A673 (cell line): ENCODE measurements around the gene HOXC13.

Experiments used
- CTCF ChIP-seq: fragments of 300-800, 200-600 bp; sonication (generic); conservative IDR thresholded peaks from 2 replicates; pipeline ENCODE4 v1.5.1; 2017; ENCODE audit warnings: low read depth, mild to moderate bottlenecking, antibody characterized with exemption, low read length, moderate library complexity, mixed read lengths
- EZH2 ChIP-seq: fragments of 200-600 bp; sonication (generic); IDR thresholded peaks from 2 replicates; pipeline ENCODE4 v1.6.1; 2017; ENCODE audit warnings: borderline replicate concordance, low read depth, mild to moderate bottlenecking, mixed read lengths, antibody characterized with exemption, low read length; ENCODE audit not compliant: poor library complexity, severe bottlenecking

DNA sequence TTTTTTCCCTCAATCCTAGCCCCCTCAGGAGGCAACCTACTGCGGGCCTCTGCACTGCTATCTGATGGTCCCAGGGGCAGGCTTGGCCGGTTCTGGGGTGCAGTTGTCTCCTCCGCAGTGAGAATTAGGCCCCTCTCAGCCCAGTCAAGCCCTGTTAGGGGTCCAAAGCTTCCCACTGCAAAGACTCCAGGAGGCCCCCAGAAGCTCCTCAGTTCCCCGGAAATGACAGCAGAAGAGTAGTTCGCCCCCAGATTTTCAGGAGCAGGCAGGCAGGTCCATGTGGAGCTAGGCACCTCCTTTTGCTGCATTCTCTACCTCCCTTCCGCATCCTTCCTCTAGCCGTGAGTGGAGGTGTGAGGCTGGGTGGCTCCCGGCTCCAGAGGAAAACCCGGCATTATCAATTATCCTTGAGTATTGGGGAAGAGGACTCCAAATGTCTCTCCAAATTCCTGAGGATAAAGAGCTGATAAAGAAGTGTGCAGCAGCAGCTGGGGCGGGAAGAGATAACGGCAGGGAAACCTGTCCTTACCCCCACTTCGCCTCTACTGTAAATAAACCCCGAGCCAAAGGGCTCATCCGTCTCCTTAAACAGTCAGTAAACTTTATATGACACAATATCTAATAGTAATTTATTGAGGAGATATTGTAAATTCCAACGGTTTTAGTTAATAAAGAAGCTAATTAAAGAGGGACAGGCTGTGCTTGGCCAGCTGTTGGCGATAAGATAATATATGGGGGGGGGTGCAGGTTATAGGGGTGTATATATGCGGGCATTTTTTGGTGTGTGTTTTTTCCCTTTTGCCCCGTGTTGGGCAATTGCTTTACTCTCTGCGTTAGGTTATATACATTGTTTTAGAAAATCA, 15.4 kb downstream of the HOXC13 start:
- TF ChIP-seq CTCF (no peak), EZH2 (no peak)
